Stimulated activated CD8-positive, alpha-beta memory T cell treated with anti-CD3 and anti-CD28 coated beads, Interleukin-2, amount 100 ng/mL, for 48 hours (primary cell): ENCODE data around the gene WDR72.
A peak's percentile ranks its signal among the peaks of the same experiment; 100 is the strongest.
"Not testable (repeated sequence)": the region's sequence is repeated elsewhere in the genome, so short reads cannot be mapped to it uniquely, and the experiment has no call there.

Source experiments
- DNase-seq, 2 donors: peaks; one replicate each; pipeline ENCODE4 v3.0.0-alpha.2; 2020; ENCODE audit warnings: low read depth in 2 of 2

Gene WDR72

DNA sequence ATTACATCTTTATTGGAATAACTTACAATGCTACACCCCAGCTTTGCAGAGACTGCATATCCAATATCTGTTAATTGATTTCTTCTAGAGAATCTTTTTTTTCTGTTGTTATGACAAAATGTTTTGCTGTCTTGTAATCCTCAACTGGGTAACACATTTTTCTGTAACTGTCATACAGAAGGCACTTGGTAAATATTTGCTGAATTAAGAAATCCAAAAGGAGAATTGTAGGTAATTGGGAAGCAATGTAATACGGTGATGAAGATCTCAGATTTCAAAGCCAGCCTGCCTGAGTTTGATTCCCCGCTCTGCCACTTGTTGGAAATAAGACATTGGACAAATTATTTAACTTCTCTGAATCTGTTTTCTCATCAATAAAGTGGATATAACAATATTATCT is 169.1 kb downstream of the WDR72 start:
- no peak for DNase-seq

DNA sequence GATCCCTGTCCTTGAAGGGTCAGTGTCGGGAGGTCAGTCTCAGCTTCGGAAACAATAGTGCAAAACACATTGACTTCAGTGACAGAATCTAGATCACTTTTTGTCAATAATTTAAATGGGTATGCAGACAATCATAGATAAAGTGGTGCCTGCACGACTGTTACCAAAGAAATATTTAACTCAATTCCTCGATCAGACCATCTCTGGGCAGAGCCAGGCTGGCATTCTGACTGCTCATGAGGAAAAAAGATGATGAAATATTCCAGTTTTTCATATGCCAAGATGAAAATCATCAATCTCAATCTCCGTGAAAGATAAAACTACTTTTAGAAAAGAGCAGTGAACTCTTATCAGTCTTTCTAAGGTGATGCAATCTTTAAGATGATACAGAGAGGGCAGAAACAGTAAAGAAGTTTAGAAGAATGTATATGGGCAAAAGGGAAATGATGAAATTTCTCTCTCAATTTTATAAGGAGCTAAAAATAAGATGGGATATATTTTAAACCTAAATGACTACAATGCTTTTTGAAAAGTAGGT is 169.9 kb downstream of the WDR72 start:
- no peak for DNase-seq

DNA sequence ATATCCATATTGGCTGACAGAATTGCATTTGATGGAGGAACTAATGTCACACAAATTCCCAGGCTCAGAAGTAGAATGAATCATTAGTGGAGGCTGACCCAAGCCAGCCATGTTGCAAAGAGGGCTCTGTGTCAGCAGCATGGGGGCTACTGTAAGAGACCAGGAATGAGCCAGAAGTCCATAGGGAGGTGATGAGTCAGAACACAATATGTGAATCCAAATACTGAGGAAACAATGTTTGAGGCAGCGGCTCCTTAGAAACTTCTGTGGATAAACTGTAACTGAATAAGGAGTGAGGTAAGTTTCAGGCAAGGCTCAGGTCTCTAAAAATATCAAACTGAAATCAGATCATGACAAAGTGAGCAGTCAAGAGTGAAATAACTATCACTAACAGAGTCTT is 170.7 kb downstream of the WDR72 start:
- no peak for DNase-seq

DNA sequence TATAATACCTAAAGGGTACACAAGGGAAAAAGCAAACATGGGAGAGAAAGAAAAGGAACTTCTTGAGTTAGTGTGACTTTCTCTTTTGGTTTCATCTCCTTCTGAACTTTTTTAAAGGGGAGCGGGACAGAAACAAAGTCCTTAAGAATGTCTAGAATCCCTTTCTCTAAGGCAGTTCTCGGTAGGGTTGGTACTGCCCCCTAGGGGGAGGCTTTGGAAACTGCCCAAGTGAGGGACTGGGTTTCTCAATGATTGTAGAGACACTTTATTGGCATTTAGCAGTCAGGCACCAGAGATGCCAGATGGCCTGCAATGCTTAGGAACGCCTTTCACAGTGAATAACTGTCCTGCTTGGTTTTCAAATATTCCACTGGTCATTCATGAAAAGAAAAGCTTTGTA is 172.7 kb downstream of the WDR72 start:
- peak; percentile 1 to 2 for DNase-seq

DNA sequence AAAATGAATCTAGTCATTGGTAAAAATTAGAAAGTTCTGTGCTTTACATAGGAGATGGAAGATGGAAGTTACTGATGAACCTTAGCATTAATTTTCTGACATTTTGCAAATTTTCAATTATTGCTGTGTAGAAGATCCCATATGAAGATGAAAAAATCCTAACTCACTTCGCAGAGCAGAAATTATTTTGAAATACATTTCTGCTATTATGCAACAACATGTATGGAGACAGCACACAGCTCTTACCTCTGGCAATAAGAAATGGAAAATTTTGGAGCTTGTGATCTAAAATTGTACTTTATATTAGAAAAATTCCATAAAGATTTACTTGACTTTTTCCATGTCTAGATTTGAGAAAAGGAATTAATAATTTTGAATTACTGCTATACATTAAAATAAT is 177.9 kb downstream of the WDR72 start:
- DNase-seq = no peak

DNA sequence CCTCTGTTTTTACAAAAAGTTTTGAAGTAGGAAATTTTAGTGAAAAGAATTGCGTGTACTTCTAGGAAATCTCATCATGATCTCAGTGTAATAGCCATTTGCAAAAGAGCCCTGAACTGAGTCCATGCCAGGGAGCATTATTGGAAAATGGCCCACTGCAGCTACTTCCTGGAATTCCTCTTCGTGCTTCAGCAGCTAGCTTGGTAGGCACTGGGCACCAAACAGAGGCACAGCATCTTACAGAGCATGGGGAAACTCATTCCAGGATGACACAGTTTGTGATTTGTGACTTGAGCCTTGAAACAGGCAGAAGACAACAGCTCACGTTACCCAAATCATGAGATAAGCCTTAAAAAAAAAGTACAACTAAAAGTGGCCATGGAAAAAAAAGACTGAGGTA is 179.1 kb downstream of the WDR72 start:
- no peak for DNase-seq

DNA sequence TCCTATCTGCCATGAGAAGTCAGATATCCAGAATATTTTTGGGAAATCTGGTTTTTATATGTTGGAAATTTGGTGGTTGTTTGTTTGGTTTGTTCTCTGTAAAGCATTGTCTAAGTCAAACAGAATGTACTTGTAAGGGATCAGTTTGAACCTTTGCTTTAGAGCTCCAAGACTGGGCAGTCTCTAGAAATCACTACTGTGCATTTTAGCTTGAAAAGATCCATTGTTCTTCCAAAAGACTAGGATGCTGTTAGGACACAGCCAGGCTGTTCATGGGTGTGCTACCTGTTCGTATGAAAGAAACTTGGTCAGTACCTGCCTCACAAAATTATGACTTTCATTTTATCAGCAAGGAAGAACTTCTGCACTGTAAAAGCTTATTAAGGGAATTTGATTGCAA is 182.6 kb downstream of the WDR72 start:
- DNase-seq = no peak

DNA sequence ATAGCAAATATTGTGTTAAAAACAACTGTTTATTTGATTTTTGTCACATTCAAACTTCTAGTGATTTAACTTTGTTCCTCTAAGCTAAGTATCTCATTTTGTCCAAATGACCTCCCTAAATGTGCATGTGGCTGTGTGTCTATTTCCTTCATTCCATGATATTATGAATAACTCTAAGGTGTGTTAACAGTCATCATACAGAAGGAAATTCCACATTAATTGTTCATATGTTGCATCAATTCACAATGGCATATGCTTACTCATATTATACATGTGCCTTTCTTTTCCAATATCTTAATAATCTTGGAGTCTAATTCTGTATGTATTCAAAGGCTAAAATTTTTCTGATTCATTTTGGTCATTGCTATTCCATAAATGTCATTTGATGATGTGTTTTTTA is 186.4 kb downstream of the WDR72 start:
- DNase-seq = no peak

DNA sequence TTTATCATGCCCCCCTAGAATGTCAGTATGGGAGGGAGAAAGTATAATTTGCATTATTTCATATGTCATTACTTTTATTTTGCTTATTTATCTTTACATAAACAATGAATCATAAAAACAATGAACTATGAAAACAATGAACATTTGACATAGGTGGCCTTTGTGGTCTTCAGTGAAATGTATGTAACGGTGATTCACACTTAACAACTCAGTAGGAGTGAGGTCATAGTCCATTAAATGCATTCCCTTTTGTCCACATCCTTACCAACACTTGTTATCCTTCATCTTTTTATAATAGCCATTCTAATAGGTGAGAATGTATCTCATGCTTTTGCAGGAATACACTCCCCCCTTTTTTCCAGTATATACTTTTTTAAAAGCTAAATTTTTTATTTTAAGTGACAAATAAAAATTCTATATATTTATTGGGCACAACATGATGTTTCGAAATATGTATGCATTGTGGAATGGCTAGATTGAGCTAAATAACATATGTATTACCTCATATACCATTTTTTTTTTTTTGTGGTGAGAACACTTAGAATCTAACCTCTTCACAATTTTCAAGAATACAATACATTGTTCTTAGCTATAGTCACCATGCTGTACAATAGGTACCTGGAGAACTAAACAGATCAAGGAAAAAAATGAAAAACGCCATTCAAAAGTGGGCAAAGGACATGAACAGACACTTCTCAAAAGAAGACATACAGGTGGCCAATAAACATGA is 189.5 kb downstream of the WDR72 start:
- DNase-seq = no peak

DNA sequence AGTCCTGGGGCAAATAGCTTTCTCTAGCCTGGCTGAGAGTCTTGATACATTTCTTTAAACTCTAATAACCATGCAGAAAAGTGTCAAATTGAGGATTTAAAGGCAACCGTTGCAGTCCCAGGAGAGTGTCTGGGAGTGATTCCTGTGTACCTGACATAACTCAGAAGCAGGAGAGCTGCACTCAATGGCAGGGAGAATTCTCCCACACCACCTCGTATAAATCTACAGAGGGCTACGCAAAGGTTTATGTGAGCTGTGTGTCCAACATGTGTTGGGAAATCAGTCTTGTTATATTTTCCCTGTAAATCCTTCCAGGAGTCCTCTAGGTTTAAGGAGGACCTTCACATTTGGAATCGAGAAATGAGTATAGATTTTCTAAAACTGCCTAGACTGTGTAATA is 192.6 kb downstream of the WDR72 start:
- no peak for DNase-seq

DNA sequence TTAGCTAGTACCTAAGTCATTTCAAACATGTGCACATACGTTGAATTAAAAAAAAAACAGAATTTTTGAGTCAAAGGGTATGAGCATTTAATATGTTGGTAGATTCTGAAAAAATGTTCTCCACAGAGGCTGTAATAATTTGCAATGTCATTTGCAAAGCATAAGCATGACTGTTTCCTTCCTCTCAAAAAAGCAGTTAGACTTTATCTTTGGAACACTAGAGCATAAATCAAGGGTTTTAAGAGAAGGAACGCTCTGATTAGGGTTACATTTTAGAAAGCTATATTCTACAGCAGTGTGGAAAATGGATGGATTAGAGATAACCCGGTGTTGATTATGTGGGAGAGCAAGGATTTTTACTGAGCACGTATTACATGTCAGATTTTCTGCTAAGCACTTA is 193.7 kb downstream of the WDR72 start:
- no peak for DNase-seq

DNA sequence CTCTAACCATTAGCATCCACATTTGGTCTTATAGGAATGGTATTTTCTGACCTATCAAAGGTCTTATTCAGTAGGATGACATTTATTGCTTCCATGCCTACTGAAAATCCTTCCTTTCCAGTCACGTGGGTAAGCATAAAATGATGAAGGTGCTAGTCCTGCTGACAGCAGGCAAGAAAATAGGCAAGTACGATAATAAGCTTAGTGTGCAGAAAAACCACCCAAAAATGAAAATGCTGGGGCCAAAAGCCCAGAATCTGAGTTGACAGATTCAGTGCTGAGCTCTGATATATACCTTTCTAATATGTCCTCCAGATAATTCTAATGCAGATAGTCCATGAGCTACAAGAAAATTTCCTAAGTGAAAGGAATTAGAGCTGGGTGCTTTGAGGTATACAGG is 194.8 kb downstream of the WDR72 start:
- no peak for DNase-seq

DNA sequence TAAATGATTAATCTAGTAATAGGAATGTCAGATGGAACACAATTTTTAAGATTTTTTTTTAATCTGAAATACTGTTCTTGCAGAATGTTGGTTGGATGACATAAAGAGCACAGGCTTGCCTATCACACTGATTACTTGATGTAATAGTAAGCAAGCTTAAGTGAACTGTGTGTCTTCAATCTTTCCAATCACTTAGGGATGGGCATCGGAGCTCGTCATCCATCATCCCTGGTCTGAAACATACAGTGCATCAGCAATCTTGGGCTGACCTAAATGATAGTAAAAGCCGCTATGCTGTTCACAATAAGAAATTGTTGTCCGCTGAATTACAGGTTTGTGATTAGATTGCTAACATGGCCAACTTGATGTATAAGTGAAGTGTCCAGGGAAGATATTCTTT is 195.8 kb downstream of the WDR72 start:
- no peak for DNase-seq

DNA sequence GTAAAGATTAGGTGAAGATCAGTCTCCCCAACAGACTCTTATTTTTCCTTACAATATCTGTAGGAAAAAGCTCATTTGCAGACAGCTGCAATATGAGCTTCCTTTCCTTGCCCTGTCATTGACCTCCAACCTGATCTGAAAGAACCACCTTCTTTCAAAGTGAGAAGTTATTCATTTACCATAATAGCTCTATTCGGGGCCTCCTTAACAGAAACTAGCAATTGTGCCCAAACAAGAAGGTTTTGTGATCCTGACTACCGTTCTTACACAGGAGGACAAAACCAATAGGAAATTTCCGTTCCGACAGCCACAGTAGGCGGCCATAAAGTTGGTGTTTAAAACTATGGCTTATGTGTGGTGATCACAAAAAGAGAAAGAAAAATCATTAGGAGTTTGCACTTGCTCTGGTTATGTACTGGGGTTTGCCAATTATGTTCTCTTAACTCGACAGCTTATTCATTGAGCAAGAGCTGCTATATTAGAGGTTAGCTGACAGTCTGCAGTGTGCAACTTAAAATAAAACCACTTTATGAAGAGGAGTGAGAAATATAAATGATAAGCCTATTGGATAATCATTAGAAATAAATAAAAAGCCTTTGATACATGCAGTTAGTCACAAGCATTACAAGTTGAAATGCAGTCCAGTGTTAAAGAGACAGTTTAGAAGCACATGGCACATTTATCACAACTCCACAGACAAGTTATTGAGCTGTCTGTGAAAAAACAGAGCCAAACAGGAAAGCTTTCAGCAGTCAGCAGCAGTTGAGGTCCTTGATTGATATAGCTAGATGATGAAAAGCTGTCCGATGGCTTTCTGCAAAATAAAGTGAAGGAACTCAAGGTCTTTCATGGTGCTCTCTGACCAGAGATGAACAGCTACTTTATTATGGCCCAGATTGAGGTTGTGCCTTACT is 199.8 kb downstream of the WDR72 start:
- DNase-seq = no peak

DNA sequence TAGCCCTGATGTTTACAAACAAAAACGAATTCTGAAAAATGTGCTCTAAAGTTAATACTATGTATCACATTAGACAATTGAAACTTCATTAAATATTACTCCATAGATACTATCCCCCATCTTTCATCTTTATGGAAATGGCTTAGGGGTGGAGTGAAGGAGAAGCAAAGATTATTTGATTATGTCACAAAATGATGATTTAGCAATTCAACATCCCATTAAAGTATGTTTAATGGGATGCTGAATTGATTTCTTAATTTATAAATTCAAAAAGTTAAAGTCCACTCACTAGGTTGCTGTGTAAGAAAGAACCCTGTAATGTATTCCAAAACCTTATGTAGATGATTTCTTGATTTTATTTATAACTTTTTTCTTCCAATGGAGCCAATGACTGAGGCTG is 201.1 kb downstream of the WDR72 start:
- no peak for DNase-seq

DNA sequence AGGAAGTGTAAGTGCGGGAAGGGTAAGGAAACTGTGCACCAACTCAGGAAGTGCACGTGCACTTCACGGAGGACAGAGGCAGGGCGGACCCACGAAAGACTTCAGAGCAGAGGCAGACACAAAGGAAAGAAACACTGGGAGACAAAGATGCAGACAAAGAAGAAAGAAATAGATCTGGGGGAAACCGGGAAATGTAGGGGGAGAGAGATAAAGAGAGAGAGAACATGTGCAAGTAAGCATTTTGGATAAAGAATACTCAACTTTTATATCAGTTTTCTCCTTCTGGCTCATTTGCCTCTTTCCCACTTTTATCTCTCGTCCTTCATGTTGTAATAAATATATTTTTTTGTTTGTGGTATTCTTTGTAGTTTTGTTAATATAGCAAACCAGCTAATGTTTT is 204.2 kb downstream of the WDR72 start:
- no peak for DNase-seq

DNA sequence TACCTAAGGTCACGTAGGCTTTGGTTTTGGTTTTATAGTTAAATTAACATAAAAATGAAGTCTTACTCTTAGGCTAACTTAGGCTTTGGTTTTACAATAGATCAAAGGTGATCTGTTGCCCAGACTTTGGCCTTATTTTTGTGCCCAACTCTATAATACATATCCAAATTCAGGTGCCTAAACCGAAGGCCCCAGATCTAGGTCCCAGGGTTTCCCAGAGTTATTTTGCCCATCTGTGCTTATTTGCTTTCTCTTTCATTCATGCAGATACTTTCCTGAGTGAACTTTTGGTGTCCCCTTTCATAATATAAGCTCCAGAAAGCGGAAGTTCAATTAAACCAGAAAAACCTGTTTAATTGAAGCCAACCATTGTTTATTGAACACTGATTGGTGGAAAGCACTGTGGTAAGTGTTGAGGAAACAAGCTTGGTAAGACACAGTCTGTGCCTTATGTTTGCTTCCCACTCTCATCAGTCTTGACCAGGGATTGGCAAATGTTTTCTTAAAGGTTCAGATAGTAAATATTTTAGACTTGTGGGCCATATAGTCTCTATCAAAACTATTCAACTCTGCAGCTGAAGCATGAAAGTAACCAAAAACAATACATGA is 209.7 kb downstream of the WDR72 start:
- DNase-seq = no peak

DNA sequence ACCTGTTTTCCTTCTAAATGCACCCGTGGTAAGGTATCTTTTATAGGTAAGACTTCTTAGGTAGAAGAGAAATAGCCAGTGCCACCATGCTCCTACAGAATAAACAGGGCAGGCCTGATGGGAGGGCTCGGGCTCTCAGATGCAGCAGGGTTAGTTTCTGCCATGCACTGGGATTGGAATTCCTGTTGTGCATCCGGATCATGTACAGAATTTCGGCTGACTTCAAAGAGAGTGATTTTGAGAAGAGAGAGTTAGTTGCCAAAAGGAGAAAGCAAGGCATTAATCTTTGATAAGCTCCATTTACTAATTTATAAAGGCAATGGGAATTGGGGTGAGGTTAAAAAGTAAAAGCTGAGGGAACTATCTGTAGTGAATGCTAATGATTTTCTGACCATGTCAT is 211.2 kb downstream of the WDR72 start:
- no peak for DNase-seq

DNA sequence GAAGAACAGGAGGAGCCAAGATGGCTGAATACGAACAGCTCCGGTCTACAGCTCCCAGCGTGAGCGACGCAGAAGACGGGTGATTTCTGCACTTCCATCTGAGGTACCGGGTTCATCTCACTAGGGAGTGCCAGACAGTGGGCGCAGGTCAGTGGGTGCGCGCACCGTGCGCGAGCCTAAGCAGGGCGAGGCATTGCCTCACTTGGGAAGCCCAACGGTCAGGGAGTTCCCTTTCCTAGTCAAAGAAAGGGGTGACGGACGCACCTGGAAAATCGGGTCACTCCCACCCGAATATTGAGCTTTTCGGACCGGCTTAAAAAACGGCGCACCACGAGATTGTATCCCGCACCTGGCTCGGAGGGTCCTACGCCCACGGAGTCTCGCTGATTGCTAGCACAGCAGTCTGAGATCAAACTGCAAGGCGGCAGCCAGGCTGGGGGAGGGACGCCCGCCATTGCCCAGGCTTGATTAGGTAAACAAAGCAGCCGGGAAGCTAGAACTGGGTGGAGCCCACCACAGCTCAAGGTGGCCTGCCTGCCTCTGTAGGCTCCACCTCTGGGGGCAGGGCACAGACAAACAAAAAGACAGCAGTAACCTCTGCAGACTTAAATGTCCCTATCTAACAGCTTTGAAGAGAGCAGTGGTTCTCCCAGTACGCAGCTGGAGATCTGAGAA is 218.7 kb downstream of the WDR72 start:
- not testable (repeated sequence) for DNase-seq

DNA sequence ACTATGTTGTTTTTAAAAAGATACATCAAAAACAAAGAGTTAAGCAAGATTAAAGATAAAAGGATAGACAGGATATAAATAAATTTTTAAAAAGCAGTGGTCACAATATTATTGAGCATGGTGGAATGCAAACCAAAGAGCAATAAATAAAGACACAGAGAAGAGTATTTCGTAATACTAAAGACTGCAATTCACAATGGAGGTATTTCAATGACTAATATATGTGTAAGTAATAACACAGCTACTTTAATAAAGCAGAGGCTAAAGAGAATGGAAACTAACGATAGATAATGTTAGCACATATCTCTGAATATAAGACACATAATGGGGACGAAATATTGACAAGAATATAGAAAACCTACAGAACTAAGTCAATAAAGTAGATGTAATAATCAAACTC is 219.6 kb downstream of the WDR72 start:
- no peak for DNase-seq

DNA sequence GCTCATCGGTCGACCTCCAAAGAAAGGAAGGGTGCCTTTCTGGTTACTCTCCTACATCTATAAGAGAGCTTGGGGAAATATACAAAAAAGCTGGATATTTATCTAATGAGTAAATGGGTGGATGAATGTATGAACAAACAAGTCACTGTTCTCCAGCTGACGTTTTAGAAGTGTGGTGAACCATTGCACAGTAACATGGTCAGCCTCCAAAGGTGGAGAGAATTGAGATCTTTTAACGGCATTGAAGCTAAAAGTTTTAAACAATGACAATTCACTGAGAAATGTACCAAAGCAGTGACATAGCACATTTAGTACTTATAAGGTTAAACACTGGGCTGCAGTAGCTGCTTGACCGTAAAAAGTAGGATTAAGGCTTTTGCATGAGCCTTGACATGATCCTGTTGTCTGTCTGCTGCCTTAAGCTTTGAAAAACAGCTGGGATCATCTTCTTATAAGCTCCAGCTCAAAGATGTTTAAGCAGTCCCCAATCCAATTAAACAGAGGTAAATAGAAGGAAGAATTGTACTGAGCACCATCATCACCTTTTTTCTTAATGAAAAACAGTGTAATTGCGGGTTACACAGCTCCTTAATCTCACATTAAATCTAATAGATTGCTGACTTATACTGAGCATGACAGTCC is 222.9 kb downstream of the WDR72 start:
- DNase-seq = no peak

DNA sequence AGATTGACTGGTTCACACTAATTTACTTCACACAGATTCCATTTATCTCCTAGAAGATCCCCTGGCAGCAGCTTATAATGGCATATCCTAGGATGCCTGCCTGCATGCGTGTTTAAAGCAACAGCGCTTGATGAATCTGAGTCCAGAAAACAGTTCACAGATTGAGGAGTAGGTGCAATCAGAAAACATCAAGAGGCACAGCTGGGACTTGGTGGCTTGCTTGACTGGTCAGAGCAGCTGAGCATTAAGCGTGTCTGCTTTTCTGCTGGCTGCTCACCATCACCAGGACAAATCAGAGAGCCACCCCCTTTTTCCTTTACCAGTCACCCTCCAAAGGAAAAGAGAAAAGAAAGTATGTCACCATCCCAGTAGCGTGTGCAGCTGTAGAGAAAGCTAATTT is 223.6 kb downstream of the WDR72 start:
- no peak for DNase-seq
